ENCODE measurements around the gene TADA3.

DNA sequence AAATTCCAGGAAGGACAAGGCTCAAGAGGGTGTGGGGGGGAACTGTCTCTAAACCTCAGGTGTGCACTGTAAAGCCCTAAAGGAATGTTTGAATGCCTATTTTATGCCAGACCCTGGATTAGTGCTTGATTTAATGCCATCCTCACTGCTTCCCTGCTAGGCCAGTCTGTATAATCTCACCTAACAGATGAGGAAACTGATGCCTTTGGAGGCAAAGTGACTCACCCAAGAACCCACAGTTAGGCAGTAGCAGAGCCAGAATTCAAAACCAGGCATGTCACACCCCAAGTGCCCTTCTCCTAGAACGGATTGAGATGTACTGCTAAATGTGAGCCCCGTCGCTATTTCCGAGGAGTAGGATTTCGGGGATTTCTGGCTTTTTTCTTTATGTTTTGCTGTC is 30.4 kb downstream of the TADA3 start:
- TF ChIP-seq, protein P1, sequence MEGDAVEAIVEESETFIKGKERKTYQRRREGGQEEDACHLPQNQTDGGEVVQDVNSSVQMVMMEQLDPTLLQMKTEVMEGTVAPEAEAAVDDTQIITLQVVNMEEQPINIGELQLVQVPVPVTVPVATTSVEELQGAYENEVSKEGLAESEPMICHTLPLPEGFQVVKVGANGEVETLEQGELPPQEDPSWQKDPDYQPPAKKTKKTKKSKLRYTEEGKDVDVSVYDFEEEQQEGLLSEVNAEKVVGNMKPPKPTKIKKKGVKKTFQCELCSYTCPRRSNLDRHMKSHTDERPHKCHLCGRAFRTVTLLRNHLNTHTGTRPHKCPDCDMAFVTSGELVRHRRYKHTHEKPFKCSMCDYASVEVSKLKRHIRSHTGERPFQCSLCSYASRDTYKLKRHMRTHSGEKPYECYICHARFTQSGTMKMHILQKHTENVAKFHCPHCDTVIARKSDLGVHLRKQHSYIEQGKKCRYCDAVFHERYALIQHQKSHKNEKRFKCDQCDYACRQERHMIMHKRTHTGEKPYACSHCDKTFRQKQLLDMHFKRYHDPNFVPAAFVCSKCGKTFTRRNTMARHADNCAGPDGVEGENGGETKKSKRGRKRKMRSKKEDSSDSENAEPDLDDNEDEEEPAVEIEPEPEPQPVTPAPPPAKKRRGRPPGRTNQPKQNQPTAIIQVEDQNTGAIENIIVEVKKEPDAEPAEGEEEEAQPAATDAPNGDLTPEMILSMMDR (conservative IDR thresholded peaks at IDR 0.05; ENCODE audit: low read length), result no peak
- no peak for TF ChIP-seq EZH2phosphoT487 (IDR thresholded peaks at IDR 0.05; ENCODE audit: borderline replicate concordance, low read depth, low read length)
